Breast epithelium (tissue), 3 donors: ENCODE results near the gene MTARC2.

Experiments used
- CTCF ChIP-seq, 3 donors: fragments of 450-650 bp; IDR thresholded peaks; one replicate each; pipeline ENCODE4 v1.5.1; 2016 to 2017; ENCODE audit warnings: antibody characterized with exemption in 3 of 3, mild to moderate bottlenecking in 3 of 3, moderate library complexity in 3 of 3
- POLR2A ChIP-seq: fragments of 450-650 bp; IDR thresholded peaks from one replicate; pipeline ENCODE4 v1.6.1; 2016; ENCODE audit warnings: antibody characterized with exemption, mild to moderate bottlenecking, moderate library complexity

- TF ChIP-seq POLR2A, result no peak
- TF ChIP-seq CTCF (IDR thresholded peaks at IDR 0.05), result no peak
These were observed 36.6 kb downstream of the MTARC2 start for GRCh38 chr1:220784751-220785150.
